Measurements from ENCODE around the gene ZBTB39.

Gene ZBTB39

DNA sequence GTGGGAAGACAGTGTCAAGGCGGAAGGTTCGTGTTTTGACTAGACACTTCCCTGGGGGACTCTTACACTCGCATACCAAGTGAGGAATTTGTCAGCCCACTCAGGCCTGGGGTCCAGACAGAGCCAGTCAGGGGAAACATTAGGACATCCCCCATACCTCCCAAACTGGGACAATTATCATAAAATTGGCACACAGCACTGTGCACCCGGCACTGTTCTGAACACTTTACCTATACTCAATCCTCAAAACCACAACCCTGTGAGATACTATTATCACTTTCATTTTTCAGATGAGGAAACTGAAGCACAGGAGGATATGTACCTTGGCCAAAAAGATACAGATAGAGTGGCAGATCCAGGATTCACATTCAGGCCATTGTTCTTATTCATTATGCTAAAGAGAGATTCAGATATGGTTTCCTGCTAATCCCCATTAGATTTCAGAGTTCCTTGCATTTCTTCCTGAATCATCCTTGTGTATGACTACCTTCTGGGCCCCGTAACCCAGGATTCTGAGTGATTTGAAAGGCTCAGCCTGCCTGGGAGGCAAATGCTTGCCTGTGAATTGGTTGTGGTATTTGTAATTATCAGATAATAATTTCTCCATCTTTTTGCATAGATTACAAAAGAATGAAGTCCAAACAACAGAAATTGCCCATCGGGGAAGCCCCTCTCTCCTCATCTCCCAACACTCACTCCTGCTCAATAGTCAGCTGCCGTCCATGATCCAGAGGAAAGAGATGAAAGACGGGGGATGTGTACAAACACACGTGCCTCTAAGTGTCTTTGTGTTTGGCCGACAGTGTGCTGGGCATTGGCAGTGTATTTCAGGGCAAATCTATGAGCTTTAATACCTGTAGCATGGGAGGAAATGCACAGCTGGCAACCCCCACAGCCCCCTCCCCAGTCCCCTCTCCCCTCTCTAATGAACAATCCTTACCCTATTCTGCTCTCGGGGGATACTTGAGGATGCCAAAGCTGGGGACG lies 5.4 kb upstream of the ZBTB39 start:
- H3K27me3 ChIP-seq (replicated peaks in 2 of 5; ENCODE audit: control insufficient read depth in 4 of 5, insufficient read depth in 5 of 5, low read length in 4 of 5): peaks cover 0 to 8% (median 0%) of the 10 kb centered on the region in 5 experiments
- DNase-seq: no peak
- POLR2A ChIA-PET: no interaction called here
- no peaks in the 10 kb centered on the region for H3K9me3 ChIP-seq (ENCODE audit: control extremely low read depth in 1 of 5, control insufficient read depth in 4 of 5, insufficient read depth in 2 of 5, low read depth in 1 of 5, low read length in 4 of 5)
- H3K4me1 ChIP-seq (ENCODE audit: control extremely low read depth in 1 of 4, control insufficient read depth in 4 of 4, insufficient read depth in 4 of 4, low read length in 3 of 4): peaks cover 0 to 7% (median 6%) of the 10 kb centered on the region in 4 experiments
- 100% methylated on average over 6 of the region's 12 CpGs for WGBS (ENCODE audit: insufficient coverage)
- H3K36me3 ChIP-seq (ENCODE audit: control insufficient read depth in 4 of 4, insufficient read depth in 4 of 4, low read length in 3 of 4): no peaks in the 10 kb centered on the region
- CTCF ChIA-PET: interaction anchor here (0.6 to 10.6 kb wide), 14 partner anchors 10 to 256 kb away, joined by 3 to 121 read pairs (median 3); no protein-coding TSS in a partner anchor
- H3K27ac ChIP-seq (ENCODE audit: insufficient read depth in 1 of 2, low read depth in 1 of 2, low read length in 2 of 2, poor library complexity in 1 of 2, severe bottlenecking in 2 of 2): no peak overlapping the region
- no peak overlapping the region for H3K4me3 ChIP-seq (ENCODE audit: control insufficient read depth in 1 of 7, extremely low read depth in 1 of 7, insufficient read depth in 4 of 7, low read depth in 2 of 7, low read length in 6 of 7)

DNA sequence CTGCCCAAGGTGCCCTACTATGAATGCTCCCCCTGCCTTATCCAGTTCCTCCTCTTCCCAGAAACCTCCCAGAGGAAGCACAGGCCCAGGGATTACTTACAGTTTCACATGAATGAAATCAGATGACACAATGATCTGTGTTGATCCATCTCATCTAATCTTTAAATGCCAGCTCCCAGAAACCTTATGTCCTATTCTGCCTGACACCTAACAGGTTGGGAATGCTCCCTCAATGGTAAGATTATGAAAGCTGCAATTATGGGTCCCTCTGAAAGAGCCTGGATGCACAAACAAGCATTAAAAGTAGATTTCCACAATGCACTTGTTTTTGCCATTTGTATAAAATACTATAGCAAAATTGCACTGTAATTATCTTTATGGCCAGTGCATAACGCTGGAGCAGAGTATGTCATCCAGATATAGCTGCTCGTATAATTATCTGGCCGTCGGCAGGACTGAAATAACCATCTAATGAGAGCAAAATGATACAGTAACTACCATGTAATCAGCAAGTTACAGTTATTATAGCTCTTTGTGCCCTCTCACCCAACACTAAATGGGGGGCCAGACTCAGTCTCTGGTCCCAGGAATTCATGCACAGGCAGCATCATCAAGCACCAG lies 4.4 kb upstream of the ZBTB39 start:
- Histone ChIP-seq H3K36me3 (ENCODE audit: control insufficient read depth in 4 of 4, insufficient read depth in 4 of 4, low read length in 3 of 4) (no peaks in the 10 kb centered on the region), H3K27ac (ENCODE audit: insufficient read depth in 1 of 2, low read depth in 1 of 2, low read length in 2 of 2, poor library complexity in 1 of 2, severe bottlenecking in 2 of 2) (no peak overlapping the region), H3K27me3 (replicated peaks in 2 of 5; ENCODE audit: control insufficient read depth in 4 of 5, insufficient read depth in 5 of 5, low read length in 4 of 5) (peaks cover 0 to 8% (median 0%) of the 10 kb centered on the region in 5 experiments), H3K4me3 (ENCODE audit: control insufficient read depth in 1 of 7, extremely low read depth in 1 of 7, insufficient read depth in 4 of 7, low read depth in 2 of 7, low read length in 6 of 7) (no peak overlapping the region), H3K9me3 (ENCODE audit: control extremely low read depth in 1 of 5, control insufficient read depth in 4 of 5, insufficient read depth in 2 of 5, low read depth in 1 of 5, low read length in 4 of 5) (no peaks in the 10 kb centered on the region), H3K4me1 (ENCODE audit: control extremely low read depth in 1 of 4, control insufficient read depth in 4 of 4, insufficient read depth in 4 of 4, low read length in 3 of 4) (peaks cover 0 to 11% (median 10%) of the 10 kb centered on the region in 4 experiments)
- POLR2A ChIA-PET: no interaction called here
- CTCF ChIA-PET: interaction anchor here (0.6 to 10.6 kb wide), 13 partner anchors 16 to 255 kb away, joined by 3 to 121 read pairs (median 3); partner anchors contain the start of gene MYO1A
- 100% methylated on average over 4 of the region's 4 CpGs for WGBS (ENCODE audit: insufficient coverage)
- no peak for DNase-seq

DNA sequence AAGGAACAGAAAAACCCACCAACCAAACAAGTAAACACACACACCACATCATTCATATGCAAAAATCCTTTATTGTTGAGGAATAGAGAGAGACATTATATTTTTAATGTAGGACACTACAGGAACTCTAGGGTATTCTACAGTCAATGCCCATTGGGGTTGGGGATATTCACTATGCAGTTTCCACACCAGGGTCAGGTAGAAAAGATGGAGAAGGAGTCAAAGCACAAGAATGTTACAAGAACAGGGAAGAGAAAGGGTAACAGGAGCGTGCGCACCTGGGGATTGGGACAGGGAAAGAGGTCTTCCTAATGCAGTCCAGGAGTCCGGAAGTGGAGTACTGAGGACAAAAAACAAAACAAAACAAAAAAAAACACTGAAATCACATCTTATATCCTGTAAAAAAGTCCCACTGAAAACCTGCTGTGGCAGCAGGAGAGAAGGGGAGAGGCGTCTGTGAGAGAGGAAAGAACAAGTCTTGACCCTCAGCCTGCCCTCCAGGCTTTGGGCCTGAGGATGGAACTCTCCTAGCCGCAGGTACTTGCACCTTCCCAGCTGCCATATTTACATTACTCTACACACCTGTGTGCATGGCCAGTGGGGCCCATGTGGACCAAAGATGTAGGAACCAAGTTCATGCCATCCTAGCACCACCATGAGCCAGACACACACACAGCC lies 3.7 kb upstream of the ZBTB39 start:
- H3K27ac ChIP-seq (ENCODE audit: insufficient read depth in 1 of 2, low read depth in 1 of 2, low read length in 2 of 2, poor library complexity in 1 of 2, severe bottlenecking in 2 of 2): no peak overlapping the region
- H3K27me3 ChIP-seq (replicated peaks in 2 of 5; ENCODE audit: control insufficient read depth in 4 of 5, insufficient read depth in 5 of 5, low read length in 4 of 5): peaks cover 0 to 5% (median 0%) of the 10 kb centered on the region in 5 experiments
- ChIA-PET CTCF (interaction anchor here (0.6 to 10.6 kb wide), 5 partner anchors 8 to 51 kb away, joined by 3 to 121 read pairs (median 6); partner anchors contain the start of gene TAC3), POLR2A (no interaction called here)
- no peaks in the 10 kb centered on the region for H3K9me3 ChIP-seq (ENCODE audit: control extremely low read depth in 1 of 5, control insufficient read depth in 4 of 5, insufficient read depth in 2 of 5, low read depth in 1 of 5, low read length in 4 of 5)
- no peak for DNase-seq
- peaks cover 6 to 17% (median 16%) of the 10 kb centered on the region in 4 experiments for H3K4me1 ChIP-seq (ENCODE audit: control extremely low read depth in 1 of 4, control insufficient read depth in 4 of 4, insufficient read depth in 4 of 4, low read length in 3 of 4)
- 86% methylated on average over 1 of the region's 5 CpGs for WGBS (ENCODE audit: insufficient coverage)
- H3K4me3 ChIP-seq (ENCODE audit: control insufficient read depth in 1 of 7, extremely low read depth in 1 of 7, insufficient read depth in 4 of 7, low read depth in 2 of 7, low read length in 6 of 7): no peak overlapping the region
- no peaks in the 10 kb centered on the region for H3K36me3 ChIP-seq (ENCODE audit: control insufficient read depth in 4 of 4, insufficient read depth in 4 of 4, low read length in 3 of 4)

DNA sequence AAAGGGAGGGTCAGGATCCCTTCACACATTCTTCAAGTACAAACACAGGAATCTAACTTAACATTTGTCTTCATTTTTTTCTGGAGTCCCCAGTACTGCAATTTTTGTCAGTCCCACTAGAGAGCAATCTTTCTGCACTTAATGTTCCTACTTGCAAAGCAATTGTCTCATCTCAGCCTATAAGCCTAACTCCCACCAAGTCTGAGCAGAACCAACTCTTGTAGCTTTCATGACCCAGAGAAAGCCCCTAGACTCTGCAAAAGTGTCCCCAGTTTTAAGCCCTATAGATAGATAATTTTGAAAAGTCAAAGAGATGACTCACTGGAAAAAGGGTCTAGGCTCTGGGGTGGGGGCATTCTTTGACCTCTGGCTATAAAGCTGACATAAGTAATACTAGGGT lies 1.8 kb upstream of the ZBTB39 start:
- ChIA-PET CTCF (interaction anchor here (0.6 to 10.6 kb wide), 19 partner anchors 9 to 253 kb away, joined by 3 to 121 read pairs (median 5); partner anchors contain the start of genes STAT6 and TAC3), POLR2A (interaction anchor here (1.1 kb wide), 1 partner anchor 20 kb away, joined by 3 read pairs; no protein-coding TSS in a partner anchor)
- Histone ChIP-seq H3K4me3 (ENCODE audit: control insufficient read depth in 1 of 7, extremely low read depth in 1 of 7, insufficient read depth in 4 of 7, low read depth in 2 of 7, low read length in 6 of 7) (no peak overlapping the region), H3K36me3 (ENCODE audit: control insufficient read depth in 4 of 4, insufficient read depth in 4 of 4, low read length in 3 of 4) (peaks cover 7 to 16% (median 15%) of the 10 kb centered on the region in 4 experiments), H3K27me3 (replicated peaks in 2 of 5; ENCODE audit: control insufficient read depth in 4 of 5, insufficient read depth in 5 of 5, low read length in 4 of 5) (peaks cover 0 to 5% (median 0%) of the 10 kb centered on the region in 5 experiments), H3K9me3 (ENCODE audit: control extremely low read depth in 1 of 5, control insufficient read depth in 4 of 5, insufficient read depth in 2 of 5, low read depth in 1 of 5, low read length in 4 of 5) (no peaks in the 10 kb centered on the region), H3K27ac (ENCODE audit: insufficient read depth in 1 of 2, low read depth in 1 of 2, low read length in 2 of 2, poor library complexity in 1 of 2, severe bottlenecking in 2 of 2) (no peak overlapping the region), H3K4me1 (ENCODE audit: control extremely low read depth in 1 of 4, control insufficient read depth in 4 of 4, insufficient read depth in 4 of 4, low read length in 3 of 4) (peaks cover 9 to 24% (median 21%) of the 10 kb centered on the region in 4 experiments)
- peak; percentile 72 to 87 (median 83) for DNase-seq

DNA sequence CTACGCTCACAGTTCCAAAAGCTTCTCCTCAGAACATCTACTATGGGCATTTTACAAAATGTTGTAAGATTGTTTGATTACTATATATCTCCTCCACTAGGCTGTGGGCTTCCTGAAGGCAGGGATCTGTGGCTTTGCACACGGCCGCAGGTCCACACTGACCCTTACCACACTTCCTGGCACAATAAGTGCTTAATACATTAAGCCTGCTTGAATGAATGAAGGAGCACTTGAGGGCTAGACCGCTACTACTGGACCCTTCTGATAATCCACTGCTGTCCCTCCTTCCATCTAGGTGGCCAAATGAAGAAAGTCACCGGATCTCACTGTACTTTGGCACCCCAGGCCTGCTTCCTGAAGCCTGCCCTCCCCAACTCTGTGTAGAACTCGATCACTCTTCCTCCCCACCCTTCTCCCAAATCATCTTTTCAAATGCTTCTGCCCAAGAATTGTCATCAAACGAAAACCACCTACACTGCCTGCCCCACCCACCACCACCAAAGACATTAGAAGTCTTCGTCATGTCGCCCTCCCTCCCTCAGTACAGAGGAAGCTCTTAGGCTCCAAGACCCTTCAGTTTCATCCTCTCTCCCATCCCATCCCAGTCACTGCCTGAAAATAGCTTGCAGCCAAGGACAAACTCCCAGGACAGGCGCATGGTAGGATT lies 596 bp upstream of the ZBTB39 start:
- no peak for DNase-seq
- no peak overlapping the region for H3K27ac ChIP-seq (ENCODE audit: insufficient read depth in 1 of 2, low read depth in 1 of 2, low read length in 2 of 2, poor library complexity in 1 of 2, severe bottlenecking in 2 of 2)
- H3K9me3 ChIP-seq (ENCODE audit: control extremely low read depth in 1 of 5, control insufficient read depth in 4 of 5, insufficient read depth in 2 of 5, low read depth in 1 of 5, low read length in 4 of 5): no peaks in the 10 kb centered on the region
- H3K27me3 ChIP-seq (replicated peaks in 2 of 5; ENCODE audit: control insufficient read depth in 4 of 5, insufficient read depth in 5 of 5, low read length in 4 of 5): no peaks in the 10 kb centered on the region
- 28% methylated on average over 8 of the region's 10 CpGs for WGBS (ENCODE audit: insufficient coverage)
- peaks cover 15 to 28% (median 26%) of the 10 kb centered on the region in 4 experiments for H3K36me3 ChIP-seq (ENCODE audit: control insufficient read depth in 4 of 4, insufficient read depth in 4 of 4, low read length in 3 of 4)
- H3K4me1 ChIP-seq (ENCODE audit: control extremely low read depth in 1 of 4, control insufficient read depth in 4 of 4, insufficient read depth in 4 of 4, low read length in 3 of 4): peaks cover 9 to 24% (median 21%) of the 10 kb centered on the region in 4 experiments
- H3K4me3 ChIP-seq (ENCODE audit: control insufficient read depth in 1 of 7, extremely low read depth in 1 of 7, insufficient read depth in 4 of 7, low read depth in 2 of 7, low read length in 6 of 7): peak overlapping the region in 4 of 7 experiments; percentile 26 to 60 (median 41)
- POLR2A ChIA-PET: no interaction called here
- CTCF ChIA-PET: interaction anchor here (0.6 to 10.6 kb wide), 12 partner anchors 11 to 249 kb away, joined by 3 to 121 read pairs (median 6); partner anchors contain the start of gene TAC3

DNA sequence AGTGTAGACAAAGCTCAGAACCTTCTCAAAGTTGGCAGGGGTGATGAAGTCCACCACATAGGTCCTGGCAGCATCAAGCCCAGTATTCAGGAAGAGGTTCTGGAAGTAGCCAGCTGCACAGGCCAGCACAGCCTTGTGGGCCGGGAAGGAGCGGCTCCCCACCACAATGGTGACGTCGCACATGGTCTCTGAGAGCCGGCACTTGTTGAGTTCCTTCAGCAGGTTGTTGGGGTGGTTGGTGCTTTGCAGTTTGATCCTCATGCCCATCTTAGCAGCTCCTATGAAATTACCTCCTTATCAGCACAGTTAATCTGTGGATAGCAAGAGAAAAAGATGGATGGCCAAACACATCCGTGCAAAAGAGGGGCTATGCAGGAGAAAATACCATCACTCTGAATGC lies 1.7 kb downstream of the ZBTB39 start:
- Histone ChIP-seq H3K27me3 (replicated peaks in 2 of 5; ENCODE audit: control insufficient read depth in 4 of 5, insufficient read depth in 5 of 5, low read length in 4 of 5) (no peaks in the 10 kb centered on the region), H3K4me1 (ENCODE audit: control extremely low read depth in 1 of 4, control insufficient read depth in 4 of 4, insufficient read depth in 4 of 4, low read length in 3 of 4) (peaks cover 9 to 30% (median 23%) of the 10 kb centered on the region in 4 experiments), H3K9me3 (ENCODE audit: control extremely low read depth in 1 of 5, control insufficient read depth in 4 of 5, insufficient read depth in 2 of 5, low read depth in 1 of 5, low read length in 4 of 5) (no peaks in the 10 kb centered on the region), H3K4me3 (ENCODE audit: control insufficient read depth in 1 of 7, extremely low read depth in 1 of 7, insufficient read depth in 4 of 7, low read depth in 2 of 7, low read length in 6 of 7) (peak overlapping the region in 3 of 7 experiments; percentile 84 to 89 (median 85)), H3K36me3 (ENCODE audit: control insufficient read depth in 4 of 4, insufficient read depth in 4 of 4, low read length in 3 of 4) (peaks cover 18 to 49% (median 44%) of the 10 kb centered on the region in 4 experiments), H3K27ac (ENCODE audit: insufficient read depth in 1 of 2, low read depth in 1 of 2, low read length in 2 of 2, poor library complexity in 1 of 2, severe bottlenecking in 2 of 2) (no peak overlapping the region)
- no peak for DNase-seq
- WGBS (ENCODE audit: insufficient coverage): 98% methylated on average over 6 of the region's 6 CpGs
- POLR2A ChIA-PET: interaction anchor here (0.6 to 0.8 kb wide), 2 partner anchors 13 to 58 kb away, joined by 3 read pairs; no protein-coding TSS in a partner anchor
- CTCF ChIA-PET: interaction anchor here (0.9 to 10.6 kb wide), 18 partner anchors 8 to 249 kb away, joined by 3 to 121 read pairs (median 12); partner anchors contain the start of genes HSD17B6, PRIM1 and TAC3

All from common myeloid progenitor, CD34-positive (primary cell).